Measurements from ENCODE around the gene ABCD4. TPM values are rescaled to one million over a fixed set of nuclear protein-coding genes. Genes with fewer than 3 reads are reported as not detected.

The ABCD4 gene
- total and polyA plus RNA-seq, 2 donors (not counting 3 experiments of a cell fraction or from before 2014, with no cell fraction given): 58.2 to 84.2 TPM

- no peaks in the 10 kb centered on the region for H3K79me2 ChIP-seq (ENCODE audit: control insufficient read depth, insufficient read depth, low read length)
- no TSS peak for BruUV-seq (replicated peaks)
- intact Hi-C loops (cut with micrococcal nuclease) (no loop called here), dilution Hi-C loops (cut with MboI; ENCODE audit: extremely low pct_ligation_motif_present, low sequenced_read_pairs) (no loop called here)
- H3K4me2 ChIP-seq (ENCODE audit: insufficient read depth, low read length): no peak overlapping the region
- no peak overlapping the region for H3K4me3 ChIP-seq (replicated peaks in 1 of 3; ENCODE audit: insufficient read depth in 1 of 3, low read depth in 1 of 3, low read length in 3 of 3)
- H3K27ac ChIP-seq (ENCODE audit: insufficient read depth, low read depth, low read length): no peak overlapping the region
- H3K9ac ChIP-seq (replicated peaks; ENCODE audit: extremely low read depth, insufficient read depth, low read length): no peak overlapping the region
- ChIA-PET POLR2A (no interaction called here), CTCF (interaction anchor here (4.6 kb wide), 1 partner anchor 13 kb away, joined by 28 read pairs; no protein-coding TSS in a partner anchor)
- H2AFZ ChIP-seq (ENCODE audit: low read depth, low read length): no peak overlapping the region
- TF ChIP-seq JUN (IDR thresholded peaks at IDR 0.05; ENCODE audit: borderline replicate concordance, insufficient read depth, insufficient read length, low read depth): no peak
- no peak for TF ChIP-seq POLR2A (IDR thresholded peaks at IDR 0.05; ENCODE audit: low read depth, low read length)
- TF ChIP-seq POLR2AphosphoS5 (IDR thresholded peaks at IDR 0.05; ENCODE audit: insufficient read depth, low read depth, low read length): no peak
- no peak for TF ChIP-seq GATA2 (IDR thresholded peaks at IDR 0.05; ENCODE audit: insufficient read depth, insufficient read length, low read depth, low read length)
- TF ChIP-seq EZH2 (IDR thresholded peaks at IDR 0.05; ENCODE audit: borderline replicate concordance, low read depth, low read length, severe bottlenecking): no peak
- TF ChIP-seq MAX (IDR thresholded peaks at IDR 0.05; ENCODE audit: insufficient read depth, insufficient read length): no peak
- no peak for TF ChIP-seq MYC (IDR thresholded peaks at IDR 0.05; ENCODE audit: low read depth, low read length)
- TF ChIP-seq FOS (IDR thresholded peaks at IDR 0.05; ENCODE audit: borderline replicate concordance, insufficient read depth, low read length): no peak
- TF ChIP-seq CTCF (IDR thresholded peaks at IDR 0.05; ENCODE audit: extremely low read depth in 1 of 2, insufficient read depth in 1 of 2, low read depth in 1 of 2, low read length in 2 of 2): no peak
- H3K27me3 ChIP-seq (ENCODE audit: control insufficient read depth in 2 of 2, insufficient read depth in 2 of 2, low read length in 2 of 2): peaks cover 49 to 59% of the 10 kb centered on the region in 2 experiments
- H3K36me3 ChIP-seq (ENCODE audit: control insufficient read depth in 2 of 2, extremely low read depth in 1 of 2, insufficient read depth in 2 of 2, low read length in 2 of 2): no peaks in the 10 kb centered on the region
- DNase-seq (ENCODE audit: low read depth, low spot score) (no peak), FAIRE-seq (no peak)
- H3K4me1 ChIP-seq (ENCODE audit: control insufficient read depth, extremely low read depth, insufficient read depth, low read length): peaks cover 3% of the 10 kb centered on the region
- H3K9me1 ChIP-seq (replicated peaks; ENCODE audit: control insufficient read depth, extremely low read depth, insufficient read depth, low read length): no peaks in the 10 kb centered on the region
- no peaks in the 10 kb centered on the region for H3K9me3 ChIP-seq (replicated peaks; ENCODE audit: control insufficient read depth, insufficient read depth, low read length)
- H4K20me1 ChIP-seq (replicated peaks; ENCODE audit: control insufficient read depth, extremely low read depth, insufficient read depth, low read length): no peaks in the 10 kb centered on the region
These were observed 57.4 kb downstream of the ABCD4 start for GRCh38 chr14:74245292-74245691.
